SK-N-SH treated with all-trans-retinoic acid at 6 μM for 48 hours (cell line): ENCODE measurements around the gene DDA1.

Source experiments
- BACH2 ChIP-seq: fragments of 250-450 bp; sonication (Bioruptor Pico); IDR thresholded peaks from 2 replicates; pipeline ENCODE4 v1.9.0; 2021; ENCODE audit warnings: mild to moderate bottlenecking, borderline replicate concordance
- CSDC2 ChIP-seq: fragments of 250-450 bp; sonication (Bioruptor Pico); IDR thresholded peaks from 2 replicates; pipeline ENCODE4 v1.5.0; 2020; ENCODE audit warnings: mild to moderate bottlenecking, moderate library complexity
- OSR1 ChIP-seq: fragments of 250-450 bp; sonication (Bioruptor Pico); IDR thresholded peaks from 2 replicates; pipeline ENCODE4 v1.8.0; 2022; ENCODE audit warnings: moderate library complexity, mild to moderate bottlenecking, inconsistent platforms
- PATZ1 ChIP-seq: fragments of 250-450 bp; sonication (Bioruptor Pico); IDR thresholded peaks from 2 replicates; pipeline ENCODE4 v1.8.0; 2020; ENCODE audit warnings: mild to moderate bottlenecking, moderate library complexity, borderline replicate concordance
- RARB ChIP-seq: fragments of 250-450 bp; sonication (Bioruptor Pico); IDR thresholded peaks from 2 replicates; pipeline ENCODE4 v1.8.0; 2021; ENCODE audit warnings: mild to moderate bottlenecking, moderate library complexity
- ZFP3 ChIP-seq: fragments of 250-450 bp; sonication (Bioruptor Pico); IDR thresholded peaks from 2 replicates; pipeline ENCODE4 v1.5.0; 2020; ENCODE audit warnings: mild to moderate bottlenecking, moderate library complexity
- ZFP30 ChIP-seq: fragments of 450-650 bp; formaldehyde crosslinking; IDR thresholded peaks from 2 replicates; pipeline ENCODE4 v1.5.0; 2022; ENCODE audit warnings: mild to moderate bottlenecking, moderate library complexity

- TF ChIP-seq BACH2 (CRISPR knock-in tag) = no peak
- no peak for TF ChIP-seq PATZ1 (CRISPR knock-in tag)
- no peak for TF ChIP-seq RARB (CRISPR knock-in tag)
- TF ChIP-seq ZFP30 = no peak
- TF ChIP-seq OSR1 (CRISPR knock-in tag) = no peak
- TF ChIP-seq ZFP3 (CRISPR knock-in tag) = no peak
- TF ChIP-seq CSDC2 (CRISPR knock-in tag) = no peak
Measured at GRCh38 chr19:17341386-17341785, 32.0 kb downstream of the DDA1 start.
